Dedifferentiated amniotic fluid mesenchymal stem cell (primary cell): Measurements from ENCODE around the gene FTO.

ENCODE experiments used
- DNase-seq: peaks from one replicate; pipeline ENCODE4 v3.0.0-alpha.2; 2016; ENCODE audit errors: extremely low spot score

Gene FTO

DNA sequence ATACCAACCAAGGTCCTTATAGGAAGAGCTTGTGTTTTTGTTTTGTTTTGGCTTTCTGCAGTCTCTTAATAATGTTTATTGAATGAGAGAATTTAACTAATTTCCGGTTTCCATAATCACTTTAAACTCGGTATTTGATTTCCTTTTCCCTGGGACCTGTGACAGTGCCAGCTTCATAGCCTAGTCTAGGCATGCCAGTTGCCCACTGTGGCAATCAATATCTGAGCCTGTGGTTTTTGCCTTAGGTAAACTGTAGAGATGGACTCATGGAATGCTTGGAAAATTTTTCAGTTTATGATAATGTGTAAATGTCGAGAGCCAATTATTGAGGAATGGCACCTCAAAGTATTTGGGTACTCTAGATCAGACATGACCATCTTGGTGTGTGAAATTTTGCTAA, 78.2 kb downstream of the FTO start:
- DNase-seq, result no peak

DNA sequence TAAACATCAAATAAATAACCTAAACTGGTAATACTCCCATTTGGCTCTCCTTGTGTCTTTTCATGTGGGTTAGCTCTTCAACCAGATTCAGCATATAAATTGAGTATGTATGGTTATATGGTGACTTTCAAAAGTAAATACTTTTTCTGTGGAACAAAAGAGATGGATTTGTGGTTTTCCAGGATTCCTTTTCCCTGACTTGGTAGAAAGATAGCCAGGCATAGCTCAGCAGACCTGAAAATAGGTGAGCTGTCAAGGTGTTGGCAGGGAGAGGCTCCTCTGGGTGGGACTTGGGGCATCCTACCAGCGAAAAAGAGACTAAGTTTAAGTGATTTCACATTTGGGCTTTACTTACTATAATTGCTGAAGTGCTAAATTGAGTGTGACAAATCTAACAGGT, 80.3 kb downstream of the FTO start:
- no peak for DNase-seq

DNA sequence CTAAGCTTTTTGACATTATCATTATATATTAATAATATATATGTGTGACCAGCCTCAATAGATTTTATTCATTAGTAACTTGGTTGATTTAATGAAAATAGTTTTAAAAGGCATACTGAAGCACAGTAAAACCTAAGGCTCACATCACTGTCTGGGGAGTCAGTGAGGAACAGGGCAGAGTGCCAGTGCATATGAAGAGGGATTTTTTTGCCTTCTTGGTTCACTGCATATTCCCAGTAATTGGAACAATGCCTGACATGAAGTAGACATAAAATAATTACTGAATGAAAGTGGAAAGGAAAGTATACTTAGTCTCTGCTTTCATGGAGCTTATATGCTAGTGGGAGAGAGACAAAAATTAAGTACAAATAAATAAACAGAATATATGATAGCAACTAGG, 81.1 kb downstream of the FTO start:
- DNase-seq, result peak; percentile 34

DNA sequence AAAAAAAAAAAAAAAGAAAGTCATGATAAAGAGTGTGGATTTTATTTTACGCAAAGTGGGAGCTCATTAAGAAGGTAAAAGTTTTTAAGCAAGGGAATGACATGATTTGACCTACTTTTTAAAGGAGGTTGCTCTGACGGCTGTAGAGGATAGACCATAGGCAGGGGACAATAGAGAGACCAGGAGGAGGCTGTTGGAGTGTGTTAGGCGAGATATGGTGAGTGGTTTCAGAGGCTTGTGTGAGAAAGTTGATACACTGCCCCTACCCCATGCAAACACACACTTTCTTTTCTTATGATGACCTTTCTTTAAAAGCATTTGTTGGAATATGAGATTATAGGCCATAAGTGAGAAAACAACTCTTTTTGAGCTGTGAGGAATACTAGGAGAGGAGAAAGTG, 82.0 kb downstream of the FTO start:
- no peak for DNase-seq

DNA sequence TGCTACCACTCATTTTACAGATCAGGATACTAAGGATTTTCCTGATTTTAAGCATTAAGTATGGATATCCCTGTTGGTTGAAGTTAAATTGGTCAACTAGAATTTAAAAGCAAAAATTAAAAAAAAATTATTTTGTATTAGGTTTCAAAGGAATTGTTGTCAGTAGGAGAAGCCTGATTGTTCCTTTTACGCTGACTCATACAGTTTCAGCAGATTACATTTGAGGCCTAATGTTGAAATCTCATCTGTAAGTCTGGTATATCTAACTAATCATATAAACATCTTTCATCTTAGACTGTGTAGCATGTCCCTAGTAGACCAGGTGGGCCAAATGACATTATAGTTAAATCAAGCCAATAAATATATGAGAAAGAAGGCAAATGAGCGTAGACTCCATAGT, 83.5 kb downstream of the FTO start:
- DNase-seq, result no peak

DNA sequence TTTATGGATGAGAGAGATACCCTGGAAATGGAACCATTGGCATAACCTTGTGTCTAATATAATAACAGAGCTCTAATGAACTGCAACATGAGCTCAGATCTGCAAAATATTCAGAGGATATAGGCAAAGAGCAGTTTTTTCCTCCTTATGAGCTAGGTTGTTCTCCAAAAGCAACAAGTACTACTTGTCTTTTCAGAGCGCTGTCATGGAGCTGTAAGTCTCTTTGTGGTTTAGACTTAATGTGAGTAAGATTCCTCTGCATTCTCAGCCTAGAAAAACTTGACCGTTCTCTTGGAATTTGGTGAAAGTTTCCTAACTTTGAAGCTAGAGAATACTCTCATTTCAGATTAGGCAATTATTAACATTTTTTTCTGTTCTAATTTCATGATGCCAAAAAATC, 85.2 kb downstream of the FTO start:
- DNase-seq, result peak; percentile 76

DNA sequence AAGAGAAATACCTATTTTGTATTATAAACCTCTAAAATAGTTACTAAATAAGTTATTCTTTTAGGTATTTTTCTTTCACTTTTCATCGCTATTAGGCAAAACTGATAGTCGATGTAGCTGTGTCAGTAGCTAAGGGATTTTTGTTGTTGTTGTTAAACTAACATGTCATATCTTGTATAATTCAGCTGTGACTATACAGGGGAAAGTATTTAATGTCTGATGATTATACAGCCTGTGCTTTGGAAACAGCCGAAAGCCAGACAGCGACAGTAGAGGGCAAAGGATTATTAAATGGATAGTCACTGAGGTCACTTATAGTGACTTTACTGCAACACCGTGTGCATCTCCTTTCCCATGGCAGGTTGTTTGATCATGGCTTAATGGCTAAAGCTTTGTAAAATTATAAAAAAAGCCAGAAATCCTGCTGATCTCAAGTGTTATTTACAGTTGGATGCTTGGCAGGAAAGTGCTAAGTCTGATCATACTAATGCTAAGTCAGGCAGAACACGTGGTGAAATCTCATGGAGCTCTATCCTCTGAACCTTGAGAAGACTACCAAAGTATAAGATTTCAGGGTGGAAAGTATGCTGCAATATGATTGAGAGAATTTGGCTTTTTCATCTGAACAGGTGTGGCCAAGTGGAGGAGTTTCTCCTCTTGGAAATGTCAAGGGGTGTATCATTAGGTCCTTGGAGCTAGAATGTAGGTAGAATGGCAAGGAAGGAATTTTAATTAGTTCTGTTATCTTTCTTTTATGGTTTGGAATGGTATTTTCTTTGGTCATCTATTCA, 88.4 kb downstream of the FTO start:
- no peak for DNase-seq

DNA sequence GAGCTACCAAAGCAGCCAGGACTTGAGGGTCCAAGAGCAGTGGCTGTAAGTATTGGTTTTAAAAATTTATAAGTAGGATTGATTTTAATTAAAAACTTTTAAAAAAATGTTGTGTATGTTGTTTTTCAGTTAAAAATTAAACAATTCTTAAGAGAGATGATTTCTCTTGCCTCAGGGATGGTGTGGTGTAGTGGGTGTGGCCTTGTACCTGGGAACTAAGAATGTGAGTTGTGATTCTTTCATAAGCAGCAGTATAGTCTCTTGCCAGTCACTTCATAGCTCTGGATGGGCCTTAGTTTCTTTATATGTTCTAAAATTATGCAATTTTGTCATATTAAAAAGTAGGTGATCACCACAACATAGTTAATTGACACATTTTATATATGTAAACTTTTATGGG, 99.5 kb downstream of the FTO start:
- DNase-seq, result no peak

DNA sequence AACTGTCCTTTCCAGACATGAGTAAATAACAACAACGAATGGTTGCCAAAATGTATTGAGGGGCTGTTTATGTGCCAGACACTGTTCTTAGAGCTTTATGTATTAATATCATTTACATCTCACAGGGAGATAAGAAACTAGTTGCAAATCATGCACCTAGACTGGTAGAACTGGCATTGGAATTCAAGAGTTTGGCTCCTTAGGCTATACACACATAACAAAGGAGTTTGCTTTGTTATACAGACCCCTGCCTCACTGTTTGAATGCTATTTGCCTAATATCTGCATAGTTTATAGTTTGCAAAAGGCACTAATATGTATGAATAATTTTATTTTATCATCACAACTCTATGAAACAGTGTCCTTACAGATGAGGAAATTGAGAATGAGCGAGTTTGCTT, 100.0 kb downstream of the FTO start:
- DNase-seq, result no peak

DNA sequence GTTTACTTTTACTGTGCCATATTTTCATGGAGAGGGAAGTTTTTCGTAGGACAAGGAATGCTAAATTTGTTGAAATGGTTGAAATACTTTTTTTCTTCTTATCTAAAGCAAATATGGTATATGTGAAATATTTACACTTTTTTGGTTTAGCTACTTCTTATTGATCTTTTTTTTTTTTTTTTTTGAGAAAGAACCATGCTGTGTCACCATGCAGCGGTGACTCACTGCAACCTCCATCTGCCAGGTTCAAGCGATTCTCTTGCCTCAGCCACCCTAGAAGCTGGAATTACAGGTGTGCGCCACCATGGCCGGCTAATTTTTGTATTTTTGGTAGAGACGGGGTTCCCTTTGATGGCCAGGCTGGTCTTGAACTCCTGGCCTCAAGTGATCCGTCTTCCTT, 100.5 kb downstream of the FTO start:
- DNase-seq, result no peak

DNA sequence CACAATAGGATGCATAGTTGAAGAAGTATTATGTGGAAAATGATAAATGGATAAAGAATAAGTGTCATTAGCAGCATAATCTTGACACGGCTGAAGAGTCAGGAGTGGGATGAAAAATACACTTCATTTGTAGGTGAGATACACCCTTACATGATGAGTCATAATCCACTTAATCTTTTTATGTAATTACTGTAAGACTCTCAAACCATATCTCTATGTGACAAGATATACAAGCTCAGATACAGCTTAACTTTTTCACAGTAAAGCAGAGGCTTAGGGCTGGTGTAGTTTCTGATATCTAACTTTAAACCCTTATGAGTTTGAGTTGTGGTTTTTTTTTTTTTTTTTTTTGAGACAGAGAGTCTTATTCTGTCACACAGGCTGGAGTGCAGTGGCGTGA, 101.2 kb downstream of the FTO start:
- DNase-seq, result no peak

DNA sequence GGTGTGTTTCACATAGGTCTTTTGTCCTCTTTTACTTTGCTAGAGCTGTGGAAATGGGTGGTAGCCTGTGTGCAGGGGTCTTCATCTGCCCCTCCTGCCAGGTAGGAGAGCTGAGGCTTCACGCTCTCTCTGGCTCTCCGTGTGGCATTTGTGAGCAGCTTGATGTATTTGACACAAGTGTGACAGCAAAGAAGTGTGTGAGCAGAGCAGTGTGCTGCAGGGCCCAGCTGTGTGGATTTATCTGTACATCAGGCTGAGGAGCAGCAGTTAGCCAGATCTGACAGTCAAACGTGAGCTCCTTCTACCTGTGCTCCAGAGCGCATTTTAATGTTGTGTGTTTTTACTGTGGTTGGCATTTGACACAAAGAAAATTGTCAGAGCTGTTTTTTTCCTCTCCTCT, 101.8 kb downstream of the FTO start:
- DNase-seq, result no peak

DNA sequence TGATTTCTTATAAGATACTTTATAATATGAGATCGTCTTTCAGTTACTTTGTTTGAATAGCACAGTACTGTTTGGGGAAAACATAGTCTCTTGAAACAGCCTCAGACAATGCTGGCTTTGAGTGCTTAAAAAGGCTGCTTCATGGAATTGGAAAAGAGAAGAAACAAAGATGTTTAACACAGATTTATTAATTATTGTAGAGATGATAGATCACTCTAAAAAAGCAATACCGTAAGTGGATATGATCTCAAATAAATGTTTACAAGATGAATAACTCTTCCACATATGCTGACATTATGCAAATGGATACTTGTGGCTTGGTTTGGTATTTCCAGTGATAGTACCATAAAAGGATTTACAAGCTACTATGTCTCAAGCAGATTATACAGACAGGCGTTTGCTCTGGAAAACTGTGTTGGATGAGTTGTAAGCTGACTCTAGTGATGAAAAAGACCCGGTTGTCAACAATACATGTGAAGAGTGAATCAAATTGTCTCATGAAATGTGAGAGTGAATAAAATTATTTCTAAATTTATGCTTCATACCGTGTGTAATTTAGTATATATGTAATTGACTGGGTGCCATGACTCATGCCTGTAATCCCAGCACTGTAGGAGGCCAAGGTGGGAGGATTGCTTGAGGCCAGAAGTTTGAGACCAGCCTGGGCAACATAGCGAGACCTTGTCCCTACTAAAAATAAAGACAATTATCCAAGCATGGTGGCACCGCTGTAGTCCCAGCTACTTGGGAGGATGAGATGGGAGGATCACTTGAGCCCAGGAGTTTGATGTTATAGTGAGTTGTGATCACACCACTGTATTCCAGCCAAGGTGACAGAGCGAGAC, 105.4 kb downstream of the FTO start:
- peak; percentile 77 for DNase-seq

DNA sequence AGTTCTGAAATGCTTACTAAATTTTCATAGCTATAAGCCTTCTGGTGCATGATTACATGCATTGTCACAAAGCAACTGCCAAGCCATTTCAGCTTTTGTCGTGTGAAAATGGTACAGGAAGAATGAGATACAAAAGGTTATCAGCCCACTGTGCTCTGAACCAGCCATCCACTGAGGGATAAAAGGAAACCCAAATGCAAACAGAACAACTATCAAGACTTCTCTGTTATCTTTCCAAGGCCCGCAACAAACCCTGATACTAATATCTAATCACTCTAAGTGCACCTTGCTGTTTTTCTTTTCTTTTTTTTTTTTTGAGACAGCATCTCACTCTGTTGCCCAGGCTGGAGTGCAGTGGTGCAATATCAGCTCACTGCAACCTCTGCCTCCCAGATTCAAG, 109.0 kb downstream of the FTO start:
- no peak for DNase-seq

DNA sequence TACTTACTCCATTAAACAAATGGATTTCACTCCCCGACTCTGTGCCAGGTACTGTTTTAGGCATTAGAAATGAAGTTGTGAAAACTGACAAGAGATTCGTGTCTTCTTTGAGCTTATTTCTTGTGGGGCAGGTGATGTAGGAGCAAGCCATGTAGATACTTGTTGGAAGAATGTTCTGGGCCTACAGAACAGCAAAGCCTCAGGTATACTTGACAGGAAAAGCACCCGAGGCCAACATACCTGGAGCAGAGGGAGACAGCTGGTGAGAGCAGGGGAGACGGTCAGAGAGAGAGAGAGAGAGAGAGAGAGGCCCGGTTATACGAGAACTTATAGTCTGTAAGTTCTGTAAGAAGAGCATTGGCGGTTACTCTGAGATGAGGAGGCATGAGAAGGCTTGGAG, 110.8 kb downstream of the FTO start:
- no peak for DNase-seq

DNA sequence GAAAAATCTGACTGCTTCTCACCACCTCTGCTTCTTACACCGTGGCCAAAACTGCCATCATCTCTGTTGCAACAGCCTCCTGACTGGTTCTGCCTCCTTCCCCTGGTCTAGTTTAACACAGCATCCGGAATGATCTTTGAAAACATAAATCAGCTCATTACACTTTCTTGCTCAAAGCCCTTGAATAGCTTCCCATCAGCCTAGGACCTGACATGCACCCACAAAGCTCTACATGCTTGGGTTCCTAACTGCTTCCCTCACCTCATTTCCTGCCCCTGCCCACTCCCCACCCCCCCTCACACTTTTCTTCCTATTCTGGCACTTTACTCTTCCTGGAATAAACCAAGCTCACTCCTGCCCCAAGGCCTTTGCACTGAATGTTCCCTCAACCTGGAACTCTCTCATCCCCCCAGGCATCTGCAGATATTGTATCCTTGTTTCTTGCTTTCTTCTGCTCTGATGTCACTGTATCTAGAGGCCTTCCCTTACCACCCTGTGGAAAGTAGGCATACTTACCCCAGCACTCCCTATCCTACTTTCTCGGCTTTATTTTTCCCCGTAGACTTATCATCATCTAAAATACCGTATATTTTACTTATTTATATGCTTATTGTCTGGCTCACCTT, 112.4 kb downstream of the FTO start:
- DNase-seq, result no peak

DNA sequence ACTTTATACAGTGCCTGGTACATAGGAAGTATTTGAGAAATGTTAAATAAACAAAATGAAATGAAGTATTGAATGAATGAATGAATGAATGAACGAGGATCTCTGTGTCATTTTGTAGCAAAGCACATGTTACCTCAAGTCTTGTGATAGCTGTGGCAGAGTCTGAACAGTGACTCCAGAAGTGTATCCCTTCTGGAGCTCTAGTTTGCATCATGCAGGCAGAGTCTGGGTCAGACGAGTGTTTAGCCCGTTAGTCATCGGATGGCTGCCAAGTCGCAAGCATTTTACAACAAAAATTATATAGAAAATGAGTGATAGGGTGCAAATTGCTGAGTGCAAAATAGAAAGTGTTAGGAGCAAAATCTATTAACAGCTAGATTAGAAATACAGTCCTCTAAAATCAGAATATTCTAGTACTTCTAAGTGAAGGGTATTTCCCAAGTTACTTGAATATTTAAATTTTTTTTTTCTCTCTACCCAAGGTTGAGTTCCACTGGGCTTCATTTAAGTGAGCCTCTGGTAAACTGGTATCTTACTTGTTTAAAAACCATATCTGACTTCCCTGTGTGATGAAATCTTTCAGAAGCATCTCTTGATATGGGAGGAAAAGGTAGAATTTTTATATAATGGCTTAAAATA, 113.3 kb downstream of the FTO start:
- DNase-seq, result peak; percentile 93

DNA sequence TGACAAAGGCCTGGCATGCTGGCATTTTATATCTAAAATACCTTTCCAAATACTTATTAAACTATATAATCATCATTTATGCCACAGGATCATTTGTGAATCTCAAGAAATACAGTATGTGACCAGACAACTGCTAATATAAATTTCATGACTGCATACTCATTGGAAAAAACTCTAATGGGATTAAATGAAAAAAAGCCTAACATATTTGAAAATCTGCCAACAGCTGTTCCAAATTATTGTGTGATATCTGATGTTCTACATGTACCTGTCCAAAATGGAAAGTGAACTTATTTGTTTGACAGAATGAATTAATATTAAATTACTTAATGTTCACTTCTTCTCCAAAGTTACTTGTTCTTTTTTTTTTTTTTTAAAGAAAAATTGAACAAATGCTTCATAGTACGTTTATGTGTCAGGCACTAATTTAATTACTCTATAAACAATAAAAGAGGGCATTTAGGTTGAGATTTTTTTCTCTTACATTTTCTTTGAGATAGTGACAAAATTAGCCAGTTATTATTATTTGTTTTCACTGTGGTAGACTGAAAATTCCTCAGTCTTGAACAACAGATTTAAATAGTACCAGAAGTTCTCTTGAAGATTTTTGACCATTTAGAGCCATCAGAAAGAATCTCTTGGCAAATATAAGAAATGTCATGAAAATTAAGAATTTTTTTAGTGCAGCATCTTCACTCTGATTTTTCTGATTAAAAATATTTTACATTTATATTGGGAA, 114.0 kb downstream of the FTO start:
- peak; percentile 17 for DNase-seq

DNA sequence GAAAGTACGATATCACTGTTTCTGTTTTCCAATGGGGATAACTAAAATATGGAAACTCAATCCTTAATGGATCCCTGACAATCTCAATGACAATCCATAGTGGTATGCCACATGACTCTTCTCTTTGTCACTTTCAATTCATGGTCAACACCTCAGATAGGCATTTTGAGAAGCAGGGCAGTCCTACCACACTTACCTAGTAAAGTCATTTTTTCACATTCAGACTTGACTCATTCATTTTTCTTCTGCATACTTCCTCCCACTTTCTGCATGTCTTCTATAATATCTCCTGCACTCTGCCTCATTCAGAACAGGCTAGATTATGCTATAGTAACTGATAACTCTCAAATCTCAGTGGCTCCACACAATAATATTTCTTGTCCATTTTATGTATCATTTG, 117.5 kb downstream of the FTO start:
- DNase-seq, result peak; percentile 26

DNA sequence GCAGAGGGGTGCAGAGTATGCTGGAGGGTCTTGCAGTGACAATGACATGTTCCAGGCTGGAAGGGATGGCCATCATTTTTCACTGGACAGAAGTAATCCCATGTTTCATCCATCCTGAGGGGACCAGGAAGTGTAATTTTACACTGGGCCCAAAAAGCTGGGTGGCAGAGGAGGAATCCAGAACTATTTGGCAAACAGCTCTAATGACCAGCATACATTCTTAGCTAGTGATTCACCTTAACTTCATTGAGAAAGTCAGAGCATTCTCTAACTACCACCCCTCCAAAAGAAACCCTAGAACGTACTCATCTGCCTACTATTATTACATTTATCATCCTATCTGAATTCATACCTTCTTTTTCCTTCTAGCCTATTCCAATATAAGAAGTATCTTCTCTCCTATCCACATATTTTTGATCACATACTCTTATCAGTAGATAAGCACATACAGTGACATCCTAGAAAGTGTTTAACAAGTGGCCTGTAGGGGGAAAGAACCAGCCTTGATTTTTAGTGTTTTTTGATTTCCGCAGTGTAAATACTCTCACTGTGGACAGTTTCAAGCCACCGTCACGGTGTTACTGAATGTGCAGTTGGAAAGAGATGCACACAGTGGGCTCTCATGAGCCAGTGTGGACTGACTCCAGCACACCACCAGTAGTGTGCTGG, 118.1 kb downstream of the FTO start:
- DNase-seq, result peak; percentile 78

DNA sequence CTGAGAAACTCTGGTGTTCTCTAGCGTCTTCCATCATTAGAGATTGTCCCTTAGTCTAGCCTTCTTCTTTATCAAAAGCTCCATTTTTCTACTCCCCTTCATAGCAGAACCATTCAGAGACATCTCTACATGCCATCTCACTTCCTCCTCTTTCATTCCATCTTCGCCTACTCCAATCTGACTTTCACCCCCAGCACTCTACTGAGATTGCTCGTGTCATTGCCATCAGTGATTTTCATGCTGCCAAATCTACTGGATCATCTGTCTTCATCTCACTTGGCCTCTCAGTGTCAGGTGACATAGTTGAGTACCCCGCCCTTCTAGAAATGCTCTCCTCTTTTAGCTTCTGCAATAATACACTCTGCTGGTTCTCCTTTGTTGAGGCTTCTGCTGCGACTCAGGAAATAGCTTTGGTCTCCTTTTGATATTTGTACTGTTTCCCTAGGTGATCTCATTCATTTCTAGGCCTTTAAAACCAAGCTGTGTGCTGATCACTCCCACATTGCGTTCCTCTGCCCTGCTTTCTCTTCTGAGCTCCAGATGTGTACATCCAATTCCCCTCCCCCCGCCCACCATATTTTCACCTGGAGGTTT, 119.1 kb downstream of the FTO start:
- no peak for DNase-seq
